ENCODE measurements around the gene MGMT.

Gene MGMT

DNA sequence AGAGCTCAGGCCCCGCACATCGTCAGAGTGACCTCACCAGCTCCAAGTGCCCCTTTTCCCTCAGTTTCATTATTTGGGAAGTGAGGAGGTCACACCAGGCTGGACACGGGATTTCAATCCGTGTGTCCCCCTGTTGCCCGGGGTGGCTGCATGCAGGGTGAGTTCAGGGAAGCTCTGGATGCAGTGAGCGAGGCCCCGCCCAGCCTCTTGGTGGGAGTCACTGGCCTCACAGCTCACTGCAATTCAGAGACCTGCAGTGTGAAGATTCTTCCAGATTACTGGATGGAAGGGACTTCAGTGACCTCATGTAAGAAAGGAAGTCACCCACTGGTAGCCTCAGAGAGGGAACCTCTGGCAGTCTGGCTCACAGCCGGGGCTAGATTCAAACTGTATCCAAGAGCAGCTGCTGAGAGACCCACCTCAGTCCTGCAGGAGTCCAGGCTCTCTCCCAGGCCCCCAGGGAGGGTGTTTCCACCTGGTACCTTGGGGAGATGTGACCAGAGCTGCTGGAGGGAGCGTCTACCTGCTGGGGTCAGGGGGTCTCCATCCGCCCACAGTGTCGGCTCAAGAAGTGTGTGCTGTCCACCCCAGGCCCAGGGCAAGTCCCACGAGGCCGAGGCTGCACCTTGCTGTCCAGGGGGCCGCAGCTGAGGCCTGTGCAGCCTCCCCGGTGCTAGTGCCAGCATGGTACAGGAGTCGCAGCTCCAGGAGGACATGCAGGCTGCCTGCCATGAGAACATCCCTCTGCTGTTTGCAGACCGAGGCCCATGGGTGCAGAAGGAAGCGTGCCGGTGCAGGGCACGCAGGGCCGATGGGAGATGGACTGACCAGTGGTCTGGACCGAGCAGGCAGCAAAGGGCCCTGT, 54.4 kb downstream of the MGMT start:
- DNase-seq (ENCODE audit: low read depth), result no peak
- no peak overlapping the region for H3K4me3 ChIP-seq (ENCODE audit: low read depth, low read length)
- TF ChIP-seq, protein P1, sequence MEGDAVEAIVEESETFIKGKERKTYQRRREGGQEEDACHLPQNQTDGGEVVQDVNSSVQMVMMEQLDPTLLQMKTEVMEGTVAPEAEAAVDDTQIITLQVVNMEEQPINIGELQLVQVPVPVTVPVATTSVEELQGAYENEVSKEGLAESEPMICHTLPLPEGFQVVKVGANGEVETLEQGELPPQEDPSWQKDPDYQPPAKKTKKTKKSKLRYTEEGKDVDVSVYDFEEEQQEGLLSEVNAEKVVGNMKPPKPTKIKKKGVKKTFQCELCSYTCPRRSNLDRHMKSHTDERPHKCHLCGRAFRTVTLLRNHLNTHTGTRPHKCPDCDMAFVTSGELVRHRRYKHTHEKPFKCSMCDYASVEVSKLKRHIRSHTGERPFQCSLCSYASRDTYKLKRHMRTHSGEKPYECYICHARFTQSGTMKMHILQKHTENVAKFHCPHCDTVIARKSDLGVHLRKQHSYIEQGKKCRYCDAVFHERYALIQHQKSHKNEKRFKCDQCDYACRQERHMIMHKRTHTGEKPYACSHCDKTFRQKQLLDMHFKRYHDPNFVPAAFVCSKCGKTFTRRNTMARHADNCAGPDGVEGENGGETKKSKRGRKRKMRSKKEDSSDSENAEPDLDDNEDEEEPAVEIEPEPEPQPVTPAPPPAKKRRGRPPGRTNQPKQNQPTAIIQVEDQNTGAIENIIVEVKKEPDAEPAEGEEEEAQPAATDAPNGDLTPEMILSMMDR (IDR thresholded peaks at IDR 0.05; ENCODE audit: control insufficient read depth, extremely low read depth, insufficient read depth), result no peak

DNA sequence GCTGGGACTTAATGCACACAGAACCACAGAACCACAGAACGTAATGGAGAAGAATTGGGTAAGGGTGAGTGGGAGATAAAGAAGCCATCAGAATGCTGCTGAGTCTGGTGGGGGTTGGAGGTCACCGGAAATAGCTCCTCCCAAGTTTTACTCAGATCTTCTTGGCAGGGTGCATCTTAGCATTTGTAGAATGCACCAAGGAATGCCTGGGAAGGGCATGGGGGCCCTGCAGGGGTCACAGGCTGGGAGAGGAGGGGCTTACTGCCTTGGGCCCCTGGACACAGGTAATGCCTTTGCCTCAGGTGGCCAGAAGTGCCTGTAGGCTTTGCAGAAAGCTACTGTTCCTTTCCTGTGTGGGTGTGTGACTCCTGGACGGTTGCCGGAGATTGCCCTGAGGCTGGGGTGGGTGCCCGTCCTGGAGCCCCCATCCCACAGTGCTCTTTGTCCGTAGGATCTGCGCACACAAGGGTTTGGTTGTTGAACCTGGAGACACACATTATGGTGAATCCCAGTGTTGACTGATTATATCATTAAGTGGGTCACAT, 55.1 kb downstream of the MGMT start:
- DNase-seq (ENCODE audit: low read depth), result no peak
- TF ChIP-seq, protein P1 (IDR thresholded peaks at IDR 0.05; ENCODE audit: control insufficient read depth, extremely low read depth, insufficient read depth), result no peak
- H3K4me3 ChIP-seq (ENCODE audit: low read depth, low read length), result no peak overlapping the region

DNA sequence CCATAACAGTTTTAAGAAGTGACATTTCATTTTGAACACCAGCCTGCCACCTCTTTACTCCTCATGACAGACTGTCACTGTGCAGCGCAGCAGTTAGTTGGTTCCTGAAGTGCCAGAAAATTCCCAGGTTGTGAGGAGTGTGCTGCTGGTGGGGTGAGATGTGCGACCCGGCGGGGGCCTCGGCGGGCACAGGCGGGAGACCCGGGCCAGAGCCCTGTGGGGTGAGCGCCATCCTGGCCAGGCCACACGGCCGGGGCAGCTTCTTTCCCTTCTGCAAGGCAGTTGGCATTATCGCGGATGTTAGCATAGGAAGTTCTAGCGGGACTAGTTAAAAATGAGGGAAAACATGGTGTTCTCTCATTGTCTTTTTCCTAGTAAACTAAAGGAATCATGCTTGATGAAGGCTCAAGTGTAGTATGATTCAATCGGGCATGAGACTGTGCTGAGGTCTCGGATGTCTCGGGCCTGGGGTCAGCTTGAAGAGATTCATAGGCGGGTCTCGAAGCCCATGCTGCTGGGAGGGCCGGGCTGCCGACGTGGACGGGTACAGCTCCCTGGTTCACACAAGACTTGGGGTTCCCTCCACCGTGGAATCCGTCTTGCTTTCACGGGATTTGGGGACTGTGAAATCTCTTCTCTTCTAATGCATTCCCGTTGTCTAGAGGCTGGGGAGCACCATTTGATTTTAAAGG, 56.1 kb downstream of the MGMT start:
- H3K4me3 ChIP-seq (ENCODE audit: low read depth, low read length), result no peak overlapping the region
- TF ChIP-seq, protein P1 (IDR thresholded peaks at IDR 0.05; ENCODE audit: control insufficient read depth, extremely low read depth, insufficient read depth), result no peak
- no peak for DNase-seq (ENCODE audit: low read depth)

DNA sequence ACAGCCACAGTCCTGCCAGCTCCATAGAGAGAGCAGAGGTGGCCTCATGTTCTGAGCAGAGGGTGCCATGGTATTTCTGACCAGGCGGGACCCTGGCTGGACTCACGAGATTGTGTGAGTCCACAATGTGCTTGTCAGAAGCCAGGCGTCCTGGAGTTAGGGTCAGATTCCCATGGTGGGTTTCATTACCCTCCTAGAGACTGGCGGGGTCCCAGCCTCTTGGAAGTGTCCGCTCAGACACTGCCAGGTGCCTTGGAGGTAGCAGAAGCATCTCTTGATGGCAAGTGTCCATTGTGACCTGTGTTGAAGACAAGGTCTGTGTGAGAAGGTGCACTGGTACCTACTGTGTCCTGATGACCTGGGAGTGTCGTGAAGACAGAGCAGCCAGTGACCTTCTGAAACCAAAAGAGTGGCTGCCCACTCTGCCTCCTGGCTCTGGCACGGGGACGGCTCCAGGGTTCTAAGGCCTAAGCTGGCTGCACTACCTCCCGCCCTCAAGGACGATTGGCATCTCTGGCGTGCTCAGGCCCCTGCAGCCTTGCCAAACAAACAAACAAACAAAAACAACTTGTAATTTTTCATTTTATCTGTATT, 56.8 kb downstream of the MGMT start:
- DNase-seq (ENCODE audit: low read depth), result no peak
- TF ChIP-seq, protein P1 (IDR thresholded peaks at IDR 0.05; ENCODE audit: control insufficient read depth, extremely low read depth, insufficient read depth), result no peak
- no peak overlapping the region for H3K4me3 ChIP-seq (ENCODE audit: low read depth, low read length)

DNA sequence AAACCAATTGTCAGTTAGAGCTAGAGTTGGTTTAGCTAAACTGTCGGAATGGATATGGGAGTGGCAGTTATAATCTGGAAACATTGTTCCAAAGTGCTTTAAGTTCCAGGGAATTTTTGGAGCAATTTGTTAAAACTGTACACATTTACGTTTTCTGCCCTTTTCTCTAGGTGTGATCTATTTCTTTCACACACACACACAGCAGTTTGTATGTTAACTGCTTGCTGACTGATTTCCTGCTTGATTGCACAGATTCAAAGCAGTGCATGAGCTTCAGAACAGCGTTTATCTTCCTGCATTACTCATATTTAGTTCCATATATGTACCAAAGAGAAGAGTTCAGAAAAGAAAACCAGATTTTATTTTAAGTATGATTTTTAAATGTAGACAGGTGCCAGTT, 57.9 kb downstream of the MGMT start:
- TF ChIP-seq, protein P1 (IDR thresholded peaks at IDR 0.05; ENCODE audit: control insufficient read depth, extremely low read depth, insufficient read depth), result no peak
- no peak for DNase-seq (ENCODE audit: low read depth)
- no peak overlapping the region for H3K4me3 ChIP-seq (ENCODE audit: low read depth, low read length)

DNA sequence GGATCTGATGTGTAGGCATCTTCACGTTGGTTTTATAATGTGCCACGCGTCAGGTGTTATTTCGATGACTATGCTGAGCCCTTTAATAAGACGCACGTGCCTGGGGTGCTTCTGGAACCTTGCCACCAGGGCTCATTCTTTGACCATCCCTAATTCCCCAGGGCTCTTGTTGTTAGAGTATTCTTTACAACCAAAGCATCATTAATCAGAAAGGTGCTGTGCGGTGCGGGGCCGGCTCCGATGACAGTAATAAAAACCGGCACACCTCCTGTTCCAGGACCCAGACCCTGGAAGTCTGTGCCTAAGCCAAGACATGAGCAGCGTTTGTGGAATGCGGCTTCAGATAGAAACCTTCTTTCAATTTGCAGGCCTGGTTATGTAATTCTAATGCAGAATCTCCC, 58.4 kb downstream of the MGMT start:
- no peak overlapping the region for H3K4me3 ChIP-seq (ENCODE audit: low read depth, low read length)
- TF ChIP-seq, protein P1 (IDR thresholded peaks at IDR 0.05; ENCODE audit: control insufficient read depth, extremely low read depth, insufficient read depth), result no peak
- DNase-seq (ENCODE audit: low read depth), result no peak
